Panc1 (cell line): ENCODE data around the gene SYCP2L. TPM values are rescaled to one million over a fixed set of nuclear protein-coding genes. Genes with fewer than 3 reads are reported as not detected.

ENCODE experiments used
- ATAC-seq: fragments of 200-7000 bp; cut with Tn5 transposase; 2 replicates; pipeline ENCODE4 v1.9.1; 2020; ENCODE audit warnings: mild to moderate bottlenecking, moderate library complexity
- BruUV-seq: library from RNA; stranded (reverse); fragments of 400-500 nt; replicated peaks from 2 replicates; lab custom pipeline; 2021; lab: Mats Ljungman, UMichigan
- CTCF ChIA-PET: fragments of 300-600 bp; sonication (Branson Sonifier 250); formaldehyde crosslinking; loops from one replicate; lab custom pipeline; 2022; ENCODE audit warnings: antibody characterized with exemption; lab: Charles Lee
- POLR2A ChIA-PET: fragments of 300-600 bp; sonication (Branson Sonifier 250); formaldehyde crosslinking; loops from one replicate; lab custom pipeline; 2022; ENCODE audit warnings: antibody characterized with exemption; lab: Charles Lee
- DNase-seq: peaks from one replicate; pipeline ENCODE4 v3.0.0-alpha.2; 2010; ENCODE audit warnings: low read depth, low spot score
- H3K27ac ChIP-seq: 2 replicates; pipeline ENCODE4 v1.5.1; 2011; ENCODE audit warnings: mild to moderate bottlenecking, low read length, inconsistent platforms
- H3K27me3 ChIP-seq: fragments of 200-500 bp; sonication (Bioruptor generic); 2 replicates; pipeline ENCODE4 v1.6.0; 2014; ENCODE audit warnings: low read length, inconsistent platforms; ENCODE audit not compliant: control insufficient read depth, insufficient read depth
- H3K36me3 ChIP-seq: fragments of 200-500 bp; sonication (Bioruptor generic); 2 replicates; pipeline ENCODE4 v1.5.1; 2014; ENCODE audit warnings: inconsistent platforms, mild to moderate bottlenecking, low read length, moderate library complexity; ENCODE audit not compliant: control insufficient read depth, insufficient read depth
- H3K4me1 ChIP-seq: 2 replicates; pipeline ENCODE4 v1.5.1; 2011; ENCODE audit warnings: inconsistent platforms, mild to moderate bottlenecking, low read length, moderate library complexity; ENCODE audit not compliant: control insufficient read depth, insufficient read depth
- H3K4me3 ChIP-seq, 2 experiments: 2 replicates each; pipeline ENCODE4 v1.5.1; 2011 to 2012; ENCODE audit warnings: low read depth in 2 of 2, low read length in 2 of 2, mild to moderate bottlenecking in 2 of 2, inconsistent platforms in 1 of 2, moderate library complexity in 1 of 2
- H3K9me3 ChIP-seq: fragments of 200-500 bp; sonication (Bioruptor generic); 2 replicates; pipeline ENCODE4 v1.5.1; 2014; ENCODE audit warnings: low read depth, mild to moderate bottlenecking, inconsistent platforms, low read length, moderate library complexity; ENCODE audit not compliant: control insufficient read depth, insufficient read depth
- CTCF ChIP-seq: fragments of 450-650 bp; IDR thresholded peaks from 2 replicates; pipeline ENCODE4 v1.5.1; 2017; ENCODE audit warnings: mild to moderate bottlenecking
- POLR2AphosphoS5 ChIP-seq: IDR thresholded peaks from 2 replicates; pipeline ENCODE4 v1.6.1; 2012; ENCODE audit warnings: mild to moderate bottlenecking, low read depth, low read length, moderate library complexity
- REST ChIP-seq, 2 experiments: IDR thresholded peaks; 2 replicates each; pipeline ENCODE4 v1.6.1; 2011 to 2012; ENCODE audit warnings: low read depth in 2 of 2, control low read depth in 1 of 2, low read length in 1 of 2, mild to moderate bottlenecking in 1 of 2, moderate library complexity in 1 of 2; ENCODE audit not compliant: insufficient read depth in 1 of 2
- SIN3A ChIP-seq: IDR thresholded peaks from 2 replicates; pipeline ENCODE4 v1.6.1; 2012; ENCODE audit warnings: low read depth, mild to moderate bottlenecking, low read length, moderate library complexity, borderline replicate concordance; ENCODE audit not compliant: insufficient read depth
- TCF7L2 ChIP-seq: IDR thresholded peaks from 2 replicates; pipeline ENCODE4 v1.6.1; 2011; ENCODE audit warnings: mild to moderate bottlenecking, low read depth, low read length, inconsistent platforms
- in situ Hi-C: cut with HindIII; loops from 2 replicates; pipeline ENCODE4 v1.10.0; 2016; ENCODE audit warnings: low sequenced_read_pairs, low pct_unique_long_range_greater_than_20kb
- intact Hi-C: fragments of 100-400 bp; cut with micrococcal nuclease; formaldehyde crosslinking; loops from one replicate; pipeline ENCODE4 v1.10.0; 2022; ENCODE audit not compliant: unreplicated experiment
- total RNA-seq: library from RNA; stranded (reverse); gene quantifications from one replicate; pipeline ENCODE4 v1.2.1, GENCODE V29; 2021; ENCODE audit not compliant: unreplicated experiment

SYCP2L gene
- total RNA-seq, 1 experiment from 2014 or later: 2.4 TPM

GRCh38 chr6:11012295-11012754 lies 125.5 kb downstream of the SYCP2L start:
- Histone ChIP-seq H3K27me3 (no peaks in the 10 kb centered on the region), H3K27ac (peak overlapping the region; percentile 30; the same call in 1 of the 2 replicates), H3K4me3 (no peak overlapping the region), H3K4me1 (peaks cover 40% of the 10 kb centered on the region), H3K36me3 (no peaks in the 10 kb centered on the region), H3K9me3 (no peaks in the 10 kb centered on the region)
- TF ChIP-seq POLR2AphosphoS5 (no peak), REST (IDR thresholded peaks at IDR 0.05; ENCODE audit: insufficient read depth in 1 of 2, low read depth in 2 of 2, low read length in 1 of 2) (no peak), TCF7L2 (no peak), SIN3A (no peak), CTCF (no peak)
- ATAC-seq (no peak), DNase-seq (no peak)
- in situ Hi-C loops: no loop called here
- intact Hi-C loops: no loop called here
- no TSS peak for BruUV-seq
- ChIA-PET CTCF (no interaction called here), POLR2A (no interaction called here)

- no peaks in the 10 kb centered on the region for H3K36me3 ChIP-seq
- ATAC-seq: no peak
- BruUV-seq: no TSS peak
- no peak overlapping the region for H3K4me3 ChIP-seq
- H3K27me3 ChIP-seq: no peaks in the 10 kb centered on the region
- TF ChIP-seq REST (IDR thresholded peaks at IDR 0.05; ENCODE audit: insufficient read depth in 1 of 2, low read depth in 2 of 2, low read length in 1 of 2) (no peak), SIN3A (no peak), CTCF (no peak), TCF7L2 (no peak), POLR2AphosphoS5 (no peak)
- in situ Hi-C loops (no loop called here), intact Hi-C loops (no loop called here)
- no peaks in the 10 kb centered on the region for H3K9me3 ChIP-seq
- no peak for DNase-seq
- H3K27ac ChIP-seq: peak overlapping the region; percentile 30; the same call in 1 of the 2 replicates
- CTCF ChIA-PET: no interaction called here
- peaks cover 32% of the 10 kb centered on the region for H3K4me1 ChIP-seq
- POLR2A ChIA-PET: no interaction called here
These were observed 126.3 kb downstream of the SYCP2L start for GRCh38 chr6:11012976-11013720.
